PC-9 (cell line): ENCODE results near the gene ELK3. TPM values are rescaled to one million over a fixed set of nuclear protein-coding genes. Genes with fewer than 3 reads are reported as not detected.

ENCODE experiments used
- BruUV-seq: library from RNA; stranded (reverse); fragments of 400-500 nt; replicated peaks from 2 replicates; lab custom pipeline; 2021; lab: Mats Ljungman, UMichigan
- CTCF ChIA-PET: fragments of 300-600 bp; sonication (Branson Sonifier 250); formaldehyde crosslinking; loops from one replicate; lab custom pipeline; 2022; ENCODE audit warnings: antibody characterized with exemption; lab: Charles Lee
- POLR2A ChIA-PET: fragments of 300-600 bp; sonication (Branson Sonifier 250); formaldehyde crosslinking; loops from one replicate; lab custom pipeline; 2022; ENCODE audit warnings: antibody characterized with exemption; ENCODE audit not compliant: unreplicated experiment; lab: Charles Lee
- DNase-seq, 2 experiments: peaks; one replicate each; pipeline versions ENCODE4 v3.0.0 to v3.0.0-alpha.2; 2015 to 2022; ENCODE audit warnings: mixed read lengths in 1 of 2
- H2AFZ ChIP-seq: fragments of 200-600 bp; sonication (generic); 2 replicates; pipeline ENCODE4 v1.8.1; 2017; ENCODE audit warnings: antibody characterized with exemption
- H3F3A ChIP-seq: fragments of 200-600 bp; sonication (generic); 2 replicates; pipeline ENCODE4 v1.8.1; 2017; ENCODE audit warnings: antibody characterized with exemption, mild to moderate bottlenecking, low read depth; ENCODE audit not compliant: insufficient read depth
- H3K27ac ChIP-seq: fragments of 200-600 bp; sonication (generic); 2 replicates; pipeline ENCODE4 v1.6.1; 2016; ENCODE audit warnings: mixed run types
- H3K27me3 ChIP-seq: fragments of 200-600 bp; sonication (generic); 2 replicates; pipeline ENCODE4 v1.6.1; 2016; ENCODE audit warnings: low read depth, mixed run types; ENCODE audit not compliant: insufficient read depth
- H3K36me3 ChIP-seq: fragments of 200-600 bp; sonication (generic); 2 replicates; pipeline ENCODE4 v1.6.1; 2016; ENCODE audit warnings: low read depth, mixed run types
- H3K4me1 ChIP-seq: fragments of 200-600 bp; sonication (generic); replicated peaks from 2 replicates; pipeline ENCODE4 v1.6.1; 2016; ENCODE audit warnings: mixed run types; ENCODE audit not compliant: insufficient read depth
- H3K4me2 ChIP-seq: fragments of 200-600 bp; sonication (generic); 2 replicates; pipeline ENCODE4 v1.6.1; 2017; ENCODE audit warnings: mixed run types
- H3K4me3 ChIP-seq: fragments of 200-600 bp; sonication (generic); 2 replicates; pipeline ENCODE4 v1.6.1; 2016; ENCODE audit warnings: mixed run types
- H3K79me2 ChIP-seq: fragments of 200-600 bp; sonication (generic); 2 replicates; pipeline ENCODE4 v1.6.1; 2017; ENCODE audit warnings: low read depth, mixed run types
- H3K9me2 ChIP-seq: fragments of 200-600 bp; sonication (generic); 2 replicates; pipeline ENCODE4 v1.8.1; 2017; ENCODE audit warnings: mild to moderate bottlenecking; ENCODE audit not compliant: insufficient read depth
- H3K9me3 ChIP-seq: fragments of 200-600 bp; sonication (generic); 2 replicates; pipeline ENCODE4 v1.8.1; 2016; ENCODE audit warnings: low read depth; ENCODE audit not compliant: insufficient read depth
- H4K20me1 ChIP-seq: fragments of 200-600 bp; sonication (generic); 2 replicates; pipeline ENCODE4 v1.8.1; 2017; ENCODE audit not compliant: insufficient read depth
- EZH2 ChIP-seq: fragments of 200-600 bp; sonication (generic); IDR thresholded peaks from 2 replicates; pipeline ENCODE4 v1.8.0; 2017; ENCODE audit warnings: antibody characterized with exemption, low read depth
- intact Hi-C: fragments of 100-400 bp; cut with micrococcal nuclease; formaldehyde crosslinking; loops from one replicate; pipeline ENCODE4 v1.10.0; 2022; ENCODE audit not compliant: unreplicated experiment
- total RNA-seq: library from RNA; stranded (reverse); gene quantifications from 2 replicates; pipeline ENCODE4 v1.2.3, GENCODE V29; 2021
- TF ChIP-seq, protein P1 (sequence below): fragments of 200-600 bp; sonication (generic); conservative IDR thresholded peaks from 2 replicates; pipeline ENCODE4 v1.6.1; 2017; ENCODE audit warnings: mixed run types, antibody characterized with exemption, mild to moderate bottlenecking, moderate library complexity

Gene ELK3
- total RNA-seq, 1 experiment from 2014 or later: 52.3 TPM

- POLR2A ChIA-PET: interaction anchor here (0.7 kb wide), 1 partner anchor 42 kb away, joined by 5 read pairs; no protein-coding TSS in a partner anchor
- DNase-seq: no peak
- H3K9me3 ChIP-seq: no peaks in the 10 kb centered on the region
- H3K9me2 ChIP-seq: no peaks in the 10 kb centered on the region
- no peak overlapping the region for H3K27ac ChIP-seq
- no peak overlapping the region for H3K4me3 ChIP-seq
- peaks cover 61% of the 10 kb centered on the region for H3F3A ChIP-seq
- no peak overlapping the region for H3K4me2 ChIP-seq
- H4K20me1 ChIP-seq: peaks cover 45% of the 10 kb centered on the region; the same call in 1 of the 2 replicates
- no peaks in the 10 kb centered on the region for H3K27me3 ChIP-seq
- peaks cover 32% of the 10 kb centered on the region for H3K79me2 ChIP-seq
- intact Hi-C loops: loop anchor here (5.0 kb wide), 1 partner anchor 199 kb away; no protein-coding TSS in a partner anchor
- peaks cover 32% of the 10 kb centered on the region; the same call in 1 of the 2 replicates for H3K36me3 ChIP-seq
- H3K4me1 ChIP-seq: no peaks in the 10 kb centered on the region
- H2AFZ ChIP-seq: no peak overlapping the region
- BruUV-seq: no TSS peak
- TF ChIP-seq, protein P1, sequence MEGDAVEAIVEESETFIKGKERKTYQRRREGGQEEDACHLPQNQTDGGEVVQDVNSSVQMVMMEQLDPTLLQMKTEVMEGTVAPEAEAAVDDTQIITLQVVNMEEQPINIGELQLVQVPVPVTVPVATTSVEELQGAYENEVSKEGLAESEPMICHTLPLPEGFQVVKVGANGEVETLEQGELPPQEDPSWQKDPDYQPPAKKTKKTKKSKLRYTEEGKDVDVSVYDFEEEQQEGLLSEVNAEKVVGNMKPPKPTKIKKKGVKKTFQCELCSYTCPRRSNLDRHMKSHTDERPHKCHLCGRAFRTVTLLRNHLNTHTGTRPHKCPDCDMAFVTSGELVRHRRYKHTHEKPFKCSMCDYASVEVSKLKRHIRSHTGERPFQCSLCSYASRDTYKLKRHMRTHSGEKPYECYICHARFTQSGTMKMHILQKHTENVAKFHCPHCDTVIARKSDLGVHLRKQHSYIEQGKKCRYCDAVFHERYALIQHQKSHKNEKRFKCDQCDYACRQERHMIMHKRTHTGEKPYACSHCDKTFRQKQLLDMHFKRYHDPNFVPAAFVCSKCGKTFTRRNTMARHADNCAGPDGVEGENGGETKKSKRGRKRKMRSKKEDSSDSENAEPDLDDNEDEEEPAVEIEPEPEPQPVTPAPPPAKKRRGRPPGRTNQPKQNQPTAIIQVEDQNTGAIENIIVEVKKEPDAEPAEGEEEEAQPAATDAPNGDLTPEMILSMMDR: no peak
- no peak for TF ChIP-seq EZH2
- CTCF ChIA-PET: no interaction called here
These were observed 67.4 kb downstream of the ELK3 start for GRCh38 chr12:96261557-96261956.

- BruUV-seq: no TSS peak
- no peaks in the 10 kb centered on the region for H3K9me3 ChIP-seq
- H3K27ac ChIP-seq: no peak overlapping the region
- peaks cover 39% of the 10 kb centered on the region for H3K36me3 ChIP-seq
- no peak overlapping the region for H3K4me2 ChIP-seq
- DNase-seq: no peak
- H3K79me2 ChIP-seq: peaks cover 13% of the 10 kb centered on the region; the same call in 1 of the 2 replicates
- intact Hi-C loops: loop anchor here (5.0 kb wide), 1 partner anchor 201 kb away; no protein-coding TSS in a partner anchor
- H2AFZ ChIP-seq: no peak overlapping the region
- no peaks in the 10 kb centered on the region for H3K27me3 ChIP-seq
- ChIA-PET CTCF (no interaction called here), POLR2A (no interaction called here)
- TF ChIP-seq, protein P1: no peak
- TF ChIP-seq EZH2: no peak
- peaks cover 62% of the 10 kb centered on the region for H3F3A ChIP-seq
- H4K20me1 ChIP-seq: peaks cover 27% of the 10 kb centered on the region; the same call in 1 of the 2 replicates
- no peaks in the 10 kb centered on the region for H3K4me1 ChIP-seq
- H3K4me3 ChIP-seq: no peak overlapping the region
- no peaks in the 10 kb centered on the region for H3K9me2 ChIP-seq
These were observed 69.3 kb downstream of the ELK3 start for GRCh38 chr12:96263449-96263902.

- no peak for TF ChIP-seq EZH2
- TF ChIP-seq, protein P1: no peak
- H3F3A ChIP-seq: peaks cover 68% of the 10 kb centered on the region
- H3K79me2 ChIP-seq: 0 out of 2 replicates have a peak, but pooled peaks cover 4% of the 10 kb centered on the region
- no peaks in the 10 kb centered on the region for H3K4me1 ChIP-seq
- H3K9me3 ChIP-seq: no peaks in the 10 kb centered on the region
- H3K27me3 ChIP-seq: no peaks in the 10 kb centered on the region
- ChIA-PET POLR2A (no interaction called here), CTCF (interaction anchor here (0.5 kb wide), 1 partner anchor 224 kb away, joined by 3 read pairs; the partner anchor contains the start of gene CFAP54)
- intact Hi-C loops: loop anchor here (5.0 kb wide), 1 partner anchor 252 kb away; no protein-coding TSS in a partner anchor
- H4K20me1 ChIP-seq: peaks cover 16% of the 10 kb centered on the region; the same call in 1 of the 2 replicates
- no peak overlapping the region for H2AFZ ChIP-seq
- no peak overlapping the region for H3K4me3 ChIP-seq
- no peaks in the 10 kb centered on the region for H3K9me2 ChIP-seq
- no peak for DNase-seq
- peak overlapping the region; percentile 28; the same call in 1 of the 2 replicates for H3K27ac ChIP-seq
- BruUV-seq: no TSS peak
- H3K36me3 ChIP-seq: peaks cover 41% of the 10 kb centered on the region
- H3K4me2 ChIP-seq: no peak overlapping the region
These were observed 71.2 kb downstream of the ELK3 start for GRCh38 chr12:96265400-96265799.
